ENCODE measurements around the gene ITIH5.
"Not testable (repeated sequence)": the region's sequence is repeated elsewhere in the genome, so short reads cannot be mapped to it uniquely, and the experiment has no call there.

Gene ITIH5

DNA sequence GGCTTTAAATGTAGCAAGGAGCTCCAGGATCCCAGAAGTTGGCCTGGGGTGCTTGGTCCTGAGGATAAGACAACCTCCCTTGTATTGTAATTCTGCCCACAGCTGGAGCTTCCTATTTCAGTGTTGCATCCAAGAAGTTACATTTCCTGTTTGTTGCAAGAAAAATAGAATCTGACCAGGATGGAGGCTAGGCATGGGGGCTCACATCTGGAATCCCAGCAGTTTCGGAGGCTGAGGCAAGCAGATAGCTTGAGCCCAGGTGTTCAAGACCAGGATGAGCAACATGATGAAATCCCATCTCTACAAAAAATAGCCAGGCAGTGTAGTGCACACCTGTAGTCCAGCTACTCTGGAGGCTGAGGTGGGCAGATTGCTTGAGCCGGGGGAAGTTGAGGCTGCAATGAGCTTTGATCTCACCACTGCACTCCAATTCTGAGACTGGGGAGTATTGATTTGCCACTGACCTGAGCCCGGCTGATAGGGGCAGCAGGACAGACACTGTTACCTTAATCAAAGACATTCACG lies 35.6 kb upstream of the ITIH5 start:
- no peak overlapping the region for H3K4me2 ChIP-seq (ENCODE audit: low read length)
- H3K4me1 ChIP-seq (ENCODE audit: control insufficient read depth, insufficient read depth, low read length): no peaks in the 10 kb centered on the region
- no peak overlapping the region for H3K4me3 ChIP-seq (ENCODE audit: low read length)
- H3K27me3 ChIP-seq (ENCODE audit: control insufficient read depth, insufficient read depth, low read length): no peaks in the 10 kb centered on the region
- no peak overlapping the region for H3K9ac ChIP-seq (ENCODE audit: low read depth, low read length)
- H3K9me3 ChIP-seq (replicated peaks; ENCODE audit: low read length): no peaks in the 10 kb centered on the region
- H3K36me3 ChIP-seq (ENCODE audit: insufficient read depth, low read length): no peaks in the 10 kb centered on the region

DNA sequence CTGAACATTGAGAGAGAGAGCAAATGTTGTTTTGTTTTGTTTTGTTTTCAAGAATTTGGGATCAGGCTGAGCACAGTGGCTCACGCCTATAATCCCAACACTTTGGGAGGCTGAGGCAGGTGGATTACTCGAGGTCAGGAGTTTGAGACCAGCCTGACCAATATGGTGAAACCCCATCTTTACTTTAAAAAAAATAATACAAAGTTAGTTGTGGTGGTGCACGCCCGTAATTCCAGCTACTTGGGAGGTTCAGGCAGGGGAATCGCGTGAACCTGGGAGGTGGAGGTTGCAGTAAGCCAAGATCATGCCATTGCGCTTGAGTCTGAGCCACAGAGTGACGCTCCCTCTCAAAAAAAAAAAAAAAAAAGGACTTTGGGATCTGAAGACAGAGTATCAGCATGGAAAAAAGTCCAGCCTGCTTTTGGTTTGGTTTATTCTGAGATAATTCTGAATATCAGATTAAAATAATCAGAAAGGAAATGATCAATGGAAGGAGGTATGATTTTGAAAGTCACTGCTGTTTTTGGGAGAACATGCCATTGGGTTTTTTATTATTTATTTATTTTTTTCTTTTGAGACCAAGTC lies 34.5 kb upstream of the ITIH5 start:
- H3K4me2 ChIP-seq (ENCODE audit: low read length): no peak overlapping the region
- H3K4me3 ChIP-seq (ENCODE audit: low read length): no peak overlapping the region
- no peak overlapping the region for H3K9ac ChIP-seq (ENCODE audit: low read depth, low read length)
- H3K36me3 ChIP-seq (ENCODE audit: insufficient read depth, low read length): no peaks in the 10 kb centered on the region
- H3K4me1 ChIP-seq (ENCODE audit: control insufficient read depth, insufficient read depth, low read length): no peaks in the 10 kb centered on the region
- no peaks in the 10 kb centered on the region for H3K9me3 ChIP-seq (replicated peaks; ENCODE audit: low read length)
- no peaks in the 10 kb centered on the region for H3K27me3 ChIP-seq (ENCODE audit: control insufficient read depth, insufficient read depth, low read length)

DNA sequence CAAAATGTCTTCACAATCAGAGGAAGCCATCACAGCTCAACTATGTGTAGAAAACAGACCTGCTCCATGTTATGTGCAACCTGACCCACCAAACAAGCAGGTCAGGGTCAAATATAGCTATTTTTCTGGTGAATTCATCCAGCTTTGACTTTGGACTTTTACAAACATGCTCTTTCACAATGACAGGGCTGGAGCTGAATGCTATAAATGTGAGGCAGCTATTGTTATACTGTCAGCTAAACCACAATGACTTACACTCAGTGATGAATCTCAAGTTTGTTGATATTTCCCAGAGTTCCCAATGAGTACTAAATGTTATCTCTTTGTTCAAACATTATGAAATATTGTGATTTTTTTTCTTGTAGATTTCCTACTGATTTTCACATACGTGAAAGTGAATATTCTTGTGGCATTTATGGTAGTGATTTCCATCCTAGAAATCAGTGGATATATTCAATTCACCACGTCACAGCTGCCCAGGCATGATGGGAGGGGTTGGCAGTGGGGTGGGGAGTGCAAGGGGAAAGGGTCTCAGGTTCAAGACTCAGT lies 33.9 kb upstream of the ITIH5 start:
- H3K9ac ChIP-seq (ENCODE audit: low read depth, low read length): no peak overlapping the region
- H3K27me3 ChIP-seq (ENCODE audit: control insufficient read depth, insufficient read depth, low read length): no peaks in the 10 kb centered on the region
- no peaks in the 10 kb centered on the region for H3K9me3 ChIP-seq (replicated peaks; ENCODE audit: low read length)
- H3K4me2 ChIP-seq (ENCODE audit: low read length): no peak overlapping the region
- no peaks in the 10 kb centered on the region for H3K36me3 ChIP-seq (ENCODE audit: insufficient read depth, low read length)
- H3K4me1 ChIP-seq (ENCODE audit: control insufficient read depth, insufficient read depth, low read length): no peaks in the 10 kb centered on the region
- H3K4me3 ChIP-seq (ENCODE audit: low read length): no peak overlapping the region

DNA sequence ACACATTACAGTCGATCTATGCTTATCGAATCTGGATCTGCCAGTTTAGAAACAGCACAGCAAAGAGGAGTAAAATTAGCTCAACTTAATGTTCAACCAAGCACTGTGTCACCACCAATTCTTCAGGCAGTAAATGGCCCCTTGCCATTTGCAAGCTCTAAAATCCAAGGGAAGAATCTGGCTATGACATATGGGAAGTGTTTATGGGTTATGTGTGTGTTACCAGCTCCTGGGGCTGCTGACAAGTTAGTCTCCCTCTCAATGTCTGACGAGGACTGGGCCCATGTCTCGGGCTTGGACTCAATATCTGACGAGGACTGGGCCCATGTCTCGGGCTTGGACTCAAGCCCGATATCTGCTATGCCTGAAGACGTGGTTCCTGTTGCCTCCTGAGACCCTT lies 30.7 kb upstream of the ITIH5 start:
- no peaks in the 10 kb centered on the region for H3K9me3 ChIP-seq (replicated peaks; ENCODE audit: low read length)
- H3K4me2 ChIP-seq (ENCODE audit: low read length): no peak overlapping the region
- no peak overlapping the region for H3K4me3 ChIP-seq (ENCODE audit: low read length)
- no peaks in the 10 kb centered on the region for H3K4me1 ChIP-seq (ENCODE audit: control insufficient read depth, insufficient read depth, low read length)
- H3K27me3 ChIP-seq (ENCODE audit: control insufficient read depth, insufficient read depth, low read length): no peaks in the 10 kb centered on the region
- no peak overlapping the region for H3K9ac ChIP-seq (ENCODE audit: low read depth, low read length)
- H3K36me3 ChIP-seq (ENCODE audit: insufficient read depth, low read length): no peaks in the 10 kb centered on the region

DNA sequence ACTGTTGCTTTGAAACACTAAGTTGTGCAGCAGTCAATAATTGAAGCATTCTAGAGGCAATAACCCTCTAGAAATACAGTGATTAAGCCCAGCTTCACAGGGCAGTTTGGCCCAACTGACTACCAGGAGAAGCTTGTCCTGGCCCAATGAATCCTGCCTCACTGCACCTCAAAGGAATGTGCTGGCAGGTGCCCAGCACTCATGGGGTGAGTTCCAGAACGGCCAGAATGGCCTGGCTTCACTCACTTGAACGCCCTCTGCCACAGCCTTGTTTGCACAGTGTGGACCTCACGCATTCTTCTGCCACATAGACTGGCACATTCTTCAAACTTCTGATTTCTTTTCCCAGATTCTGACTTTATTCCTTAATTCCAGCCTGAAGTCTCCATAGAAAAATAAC lies 29.8 kb upstream of the ITIH5 start:
- no peaks in the 10 kb centered on the region for H3K4me1 ChIP-seq (ENCODE audit: control insufficient read depth, insufficient read depth, low read length)
- no peaks in the 10 kb centered on the region for H3K36me3 ChIP-seq (ENCODE audit: insufficient read depth, low read length)
- H3K9me3 ChIP-seq (replicated peaks; ENCODE audit: low read length): no peaks in the 10 kb centered on the region
- no peaks in the 10 kb centered on the region for H3K27me3 ChIP-seq (ENCODE audit: control insufficient read depth, insufficient read depth, low read length)
- H3K9ac ChIP-seq (ENCODE audit: low read depth, low read length): no peak overlapping the region
- H3K4me2 ChIP-seq (ENCODE audit: low read length): no peak overlapping the region
- H3K4me3 ChIP-seq (ENCODE audit: low read length): no peak overlapping the region

DNA sequence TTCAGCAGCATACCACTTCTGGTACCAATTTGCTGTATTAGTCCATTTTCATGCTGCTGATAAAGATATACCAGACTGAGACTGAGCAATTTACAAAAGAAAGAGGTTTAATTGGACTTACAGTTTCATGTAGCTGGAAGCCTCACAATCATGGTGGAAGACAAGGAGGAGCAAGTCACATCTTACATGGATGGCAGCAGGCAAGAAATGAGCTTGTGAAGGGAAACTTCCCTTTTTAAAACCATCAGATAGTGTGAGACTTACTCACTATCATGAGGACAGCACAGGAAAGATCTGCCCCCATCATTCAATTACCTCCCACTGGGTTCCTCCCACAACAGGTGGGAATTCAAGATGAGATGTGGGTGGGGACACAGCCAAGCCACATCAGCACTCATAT lies 26.4 kb upstream of the ITIH5 start:
- H3K9me3 ChIP-seq (replicated peaks; ENCODE audit: low read length); H3K4me3 ChIP-seq (ENCODE audit: low read length); H3K9ac ChIP-seq (ENCODE audit: low read depth, low read length); H3K4me2 ChIP-seq (ENCODE audit: low read length); H3K27me3 ChIP-seq (ENCODE audit: control insufficient read depth, insufficient read depth, low read length); H3K36me3 ChIP-seq (ENCODE audit: insufficient read depth, low read length); H3K4me1 ChIP-seq (ENCODE audit: control insufficient read depth, insufficient read depth, low read length): not testable (repeated sequence)

DNA sequence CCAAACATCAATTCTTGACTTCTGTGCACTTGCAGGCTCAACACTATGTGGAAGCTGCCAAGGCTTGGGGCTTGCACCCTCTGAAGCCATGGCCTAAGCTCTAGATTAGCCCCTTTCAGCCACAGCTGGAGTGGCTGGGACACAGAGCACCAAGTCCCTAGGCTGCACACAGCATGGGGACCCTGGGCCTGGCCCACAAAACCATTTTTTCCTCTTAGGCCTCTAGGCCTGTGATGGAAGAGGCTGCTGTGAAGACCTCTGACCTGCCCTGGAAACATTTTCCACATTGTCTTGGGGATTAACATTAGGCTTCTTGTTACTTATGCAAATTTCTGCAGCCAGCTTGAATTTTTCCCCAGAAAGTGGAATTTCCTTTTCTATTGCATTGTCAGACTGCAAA lies 25.6 kb upstream of the ITIH5 start:
- H3K9me3 ChIP-seq (replicated peaks; ENCODE audit: low read length); H3K36me3 ChIP-seq (ENCODE audit: insufficient read depth, low read length); H3K4me2 ChIP-seq (ENCODE audit: low read length); H3K9ac ChIP-seq (ENCODE audit: low read depth, low read length); H3K27me3 ChIP-seq (ENCODE audit: control insufficient read depth, insufficient read depth, low read length); H3K4me3 ChIP-seq (ENCODE audit: low read length); H3K4me1 ChIP-seq (ENCODE audit: control insufficient read depth, insufficient read depth, low read length): not testable (repeated sequence)

DNA sequence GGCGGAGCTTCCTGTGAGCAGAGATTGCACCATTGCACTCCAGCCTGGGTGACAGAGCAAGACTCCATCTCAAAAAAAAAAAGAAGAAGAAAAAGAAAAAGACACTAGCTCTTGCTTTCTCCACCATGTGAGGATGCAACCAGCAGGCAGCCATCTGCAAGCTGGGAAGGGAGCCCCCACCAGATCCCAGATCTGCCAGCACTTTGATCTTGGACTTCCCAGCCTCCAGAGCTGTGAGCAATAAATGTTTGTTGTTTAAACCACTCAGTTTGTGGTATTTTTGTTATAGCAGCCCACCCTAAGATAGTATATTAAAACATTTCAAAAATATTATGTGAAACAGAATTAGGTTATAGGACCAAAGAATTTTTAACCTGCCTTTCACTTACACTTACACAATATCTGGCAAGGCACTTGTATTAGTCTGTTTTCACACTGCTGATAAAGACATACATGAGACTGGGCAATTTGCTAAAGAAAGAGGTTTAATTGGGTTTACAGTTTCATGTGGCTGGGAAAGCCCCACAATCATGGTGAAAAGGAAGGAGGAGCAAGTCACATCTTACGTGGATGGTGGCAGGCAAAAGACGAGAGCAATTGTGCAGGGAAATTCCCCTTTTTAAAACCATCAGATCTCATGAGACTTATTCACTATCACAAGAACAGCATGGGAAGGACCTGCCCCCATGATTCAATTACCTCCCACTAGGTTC lies 24.3 kb upstream of the ITIH5 start:
- not testable (repeated sequence) for H3K9ac ChIP-seq (ENCODE audit: low read depth, low read length); H3K4me3 ChIP-seq (ENCODE audit: low read length); H3K9me3 ChIP-seq (replicated peaks; ENCODE audit: low read length); H3K36me3 ChIP-seq (ENCODE audit: insufficient read depth, low read length); H3K27me3 ChIP-seq (ENCODE audit: control insufficient read depth, insufficient read depth, low read length); H3K4me1 ChIP-seq (ENCODE audit: control insufficient read depth, insufficient read depth, low read length); H3K4me2 ChIP-seq (ENCODE audit: low read length)

DNA sequence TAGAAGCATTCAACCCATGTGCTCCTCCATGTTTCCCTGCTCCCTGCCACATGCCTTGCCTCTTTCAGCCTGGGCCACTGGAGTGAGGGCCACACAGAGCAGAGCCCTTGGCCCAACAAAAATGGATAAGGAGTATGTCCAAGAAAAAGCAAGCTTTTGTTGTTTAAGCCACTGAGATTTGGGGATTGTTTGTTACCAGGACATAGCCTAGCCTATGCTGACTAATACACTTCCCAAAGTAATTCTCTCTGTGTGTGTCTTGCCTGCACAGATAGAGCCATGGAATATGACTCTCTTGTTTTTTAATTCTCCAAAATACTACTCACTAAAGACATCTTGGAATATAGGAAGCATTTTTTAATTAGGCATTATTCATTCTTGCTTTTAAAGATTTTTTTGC lies 22.8 kb upstream of the ITIH5 start:
- no peaks in the 10 kb centered on the region for H3K27me3 ChIP-seq (ENCODE audit: control insufficient read depth, insufficient read depth, low read length)
- no peaks in the 10 kb centered on the region for H3K9me3 ChIP-seq (replicated peaks; ENCODE audit: low read length)
- H3K4me3 ChIP-seq (ENCODE audit: low read length): no peak overlapping the region
- H3K4me1 ChIP-seq (ENCODE audit: control insufficient read depth, insufficient read depth, low read length): no peaks in the 10 kb centered on the region
- H3K9ac ChIP-seq (ENCODE audit: low read depth, low read length): no peak overlapping the region
- H3K36me3 ChIP-seq (ENCODE audit: insufficient read depth, low read length): no peaks in the 10 kb centered on the region
- no peak overlapping the region for H3K4me2 ChIP-seq (ENCODE audit: low read length)

DNA sequence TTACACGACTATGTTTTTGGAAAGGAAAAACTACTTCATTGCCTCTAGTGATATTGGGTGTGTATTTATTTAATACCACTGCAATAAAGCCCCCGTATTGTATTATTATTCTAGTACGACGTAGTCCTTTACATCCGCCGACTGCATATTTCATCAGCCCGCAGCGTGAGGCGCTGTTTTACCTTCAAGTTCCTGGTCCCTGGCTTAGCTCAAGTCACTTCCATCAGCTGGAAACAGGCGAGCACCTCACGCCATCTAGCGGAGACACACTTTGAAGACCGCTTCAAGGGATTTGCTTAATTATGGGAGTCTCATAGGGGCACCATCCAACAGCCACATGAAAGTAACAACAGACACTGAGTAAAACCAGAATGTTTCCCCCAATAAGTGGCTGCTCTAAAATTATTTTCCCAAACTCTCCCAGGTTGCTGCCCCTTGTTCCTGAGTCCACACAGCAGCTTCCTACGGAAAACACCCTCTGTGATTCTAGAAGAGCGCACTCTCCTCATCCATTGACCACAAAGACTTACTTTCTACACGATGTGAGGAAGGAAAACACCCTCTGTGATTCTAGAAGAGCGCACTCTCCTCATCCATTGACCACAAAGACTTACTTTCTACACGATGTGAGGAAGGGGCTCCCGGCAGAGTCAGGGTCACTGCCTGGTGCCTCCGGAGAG lies 20.6 kb upstream of the ITIH5 start:
- Histone ChIP-seq H3K9ac (ENCODE audit: low read depth, low read length) (no peak overlapping the region), H3K9me3 (replicated peaks; ENCODE audit: low read length) (no peaks in the 10 kb centered on the region), H3K27me3 (ENCODE audit: control insufficient read depth, insufficient read depth, low read length) (no peaks in the 10 kb centered on the region), H3K4me3 (ENCODE audit: low read length) (no peak overlapping the region), H3K36me3 (ENCODE audit: insufficient read depth, low read length) (no peaks in the 10 kb centered on the region), H3K4me1 (ENCODE audit: control insufficient read depth, insufficient read depth, low read length) (no peaks in the 10 kb centered on the region), H3K4me2 (ENCODE audit: low read length) (no peak overlapping the region)

DNA sequence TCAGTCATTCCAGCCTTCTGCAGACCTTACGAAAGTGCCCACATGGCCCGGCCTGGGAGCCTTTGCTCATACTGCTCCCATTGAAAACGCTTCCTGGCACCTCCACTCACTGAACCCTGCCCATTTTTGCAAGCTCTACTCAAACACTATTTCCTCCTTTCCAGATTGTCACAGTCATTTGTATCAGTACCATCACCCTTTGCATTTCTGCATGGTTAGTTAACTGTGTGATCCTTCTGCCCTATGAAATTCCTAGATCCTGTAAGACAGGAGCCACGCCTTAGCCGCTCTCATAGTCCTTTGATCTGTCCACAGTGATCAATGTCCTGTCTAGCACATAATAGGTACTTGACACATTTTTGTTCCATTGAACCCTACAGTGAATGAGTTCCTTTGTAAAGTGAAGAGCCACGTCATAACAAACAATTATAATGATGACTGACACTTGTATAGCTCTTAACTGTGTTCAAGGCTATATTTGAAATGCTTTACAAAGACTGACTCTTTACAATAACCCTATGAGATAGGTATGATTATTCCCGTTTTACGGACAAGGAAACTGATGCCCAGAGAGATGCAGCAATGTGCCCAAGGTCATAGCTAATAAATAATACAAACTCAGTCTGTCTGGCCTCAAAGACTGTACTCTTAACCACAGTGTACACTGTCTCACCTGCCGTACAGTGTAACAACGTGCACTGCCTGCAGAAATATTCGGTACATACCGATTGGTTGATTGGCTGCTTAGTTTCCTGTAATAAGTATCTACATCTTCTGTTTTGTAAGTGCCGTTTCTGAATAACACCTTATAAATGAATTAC lies 19.8 kb upstream of the ITIH5 start:
- Histone ChIP-seq H3K27me3 (ENCODE audit: control insufficient read depth, insufficient read depth, low read length) (no peaks in the 10 kb centered on the region), H3K36me3 (ENCODE audit: insufficient read depth, low read length) (no peaks in the 10 kb centered on the region), H3K9me3 (replicated peaks; ENCODE audit: low read length) (no peaks in the 10 kb centered on the region), H3K4me2 (ENCODE audit: low read length) (no peak overlapping the region), H3K4me3 (ENCODE audit: low read length) (no peak overlapping the region), H3K4me1 (ENCODE audit: control insufficient read depth, insufficient read depth, low read length) (no peaks in the 10 kb centered on the region), H3K9ac (ENCODE audit: low read depth, low read length) (no peak overlapping the region)
